Mesenchymal stem cell (in vitro differentiated cells and primary cell): ENCODE data around the gene QKI.

Source experiments
- DNase-seq: peaks from one replicate; pipeline ENCODE4 v3.0.0-alpha.2; 2013
- H2AFZ ChIP-seq: one replicate; pipeline ENCODE4 v1.6.1; 2013; ENCODE audit warnings: low read depth, mild to moderate bottlenecking, control low read depth, inconsistent platforms, low read length, moderate library complexity
- H2AK5ac ChIP-seq: 2 replicates; pipeline ENCODE4 v1.6.1; 2013; ENCODE audit warnings: low read length, moderate library complexity, mild to moderate bottlenecking, inconsistent platforms; ENCODE audit not compliant: severe bottlenecking
- H2BK120ac ChIP-seq: one replicate; pipeline ENCODE4 v1.6.1; 2013; ENCODE audit warnings: low read depth, mild to moderate bottlenecking, inconsistent platforms, low read length, moderate library complexity
- H2BK12ac ChIP-seq, 2 experiments: one replicate each; pipeline ENCODE4 v1.6.1; 2013; ENCODE audit warnings: inconsistent platforms in 2 of 2, low read length in 2 of 2, mild to moderate bottlenecking in 2 of 2, moderate library complexity in 2 of 2, control low read depth in 1 of 2
- H2BK15ac ChIP-seq: one replicate; pipeline ENCODE4 v1.6.1; 2013; ENCODE audit warnings: mild to moderate bottlenecking, low read depth, inconsistent platforms; ENCODE audit not compliant: poor library complexity, severe bottlenecking
- H2BK5ac ChIP-seq: 2 replicates; pipeline ENCODE4 v1.6.1; 2013; ENCODE audit warnings: low read depth, mild to moderate bottlenecking, low read length, control low read depth, inconsistent platforms; ENCODE audit not compliant: poor library complexity, severe bottlenecking
- H3K14ac ChIP-seq, 2 experiments: one replicate each; pipeline ENCODE4 v1.6.1; 2013; ENCODE audit warnings: inconsistent platforms in 2 of 2, low read length in 2 of 2, control low read depth in 1 of 2, mild to moderate bottlenecking in 1 of 2, moderate library complexity in 1 of 2
- H3K18ac ChIP-seq, 2 experiments: one replicate each; pipeline ENCODE4 v1.6.1; 2013; ENCODE audit warnings: inconsistent platforms in 2 of 2, low read length in 2 of 2, control low read depth in 1 of 2, low read depth in 1 of 2, mild to moderate bottlenecking in 1 of 2
- H3K23ac ChIP-seq, 2 experiments: one replicate each; pipeline ENCODE4 v1.6.1; 2013; ENCODE audit warnings: inconsistent platforms in 2 of 2, low read length in 2 of 2, mild to moderate bottlenecking in 2 of 2, moderate library complexity in 2 of 2, control low read depth in 1 of 2
- H3K27ac ChIP-seq: 2 replicates; pipeline ENCODE4 v1.5.1; 2013; ENCODE audit warnings: mild to moderate bottlenecking, moderate library complexity, low read length, control low read depth, inconsistent platforms; ENCODE audit not compliant: poor library complexity, severe bottlenecking
- H3K27me3 ChIP-seq, 2 experiments: 2 replicates each; pipeline versions ENCODE4 v1.6.1 to v1.7.0; 2013; ENCODE audit warnings: low read length in 2 of 2, mild to moderate bottlenecking in 2 of 2, moderate library complexity in 2 of 2, control low read depth in 1 of 2, inconsistent platforms in 1 of 2; ENCODE audit not compliant: control insufficient read depth in 1 of 2, insufficient read depth in 1 of 2
- H3K36me3 ChIP-seq, 2 experiments: 2 replicates each; pipeline versions ENCODE4 v1.6.1 to v1.7.0; 2013; ENCODE audit warnings: low read length in 2 of 2, control low read depth in 1 of 2, inconsistent platforms in 1 of 2, low read depth in 1 of 2, mild to moderate bottlenecking in 1 of 2; ENCODE audit not compliant: insufficient read depth in 2 of 2, control insufficient read depth in 1 of 2
- H3K4ac ChIP-seq, 2 experiments: one replicate each; pipeline ENCODE4 v1.6.1; 2013; ENCODE audit warnings: inconsistent platforms in 2 of 2, low read length in 2 of 2, mild to moderate bottlenecking in 2 of 2, moderate library complexity in 2 of 2, control low read depth in 1 of 2, low read depth in 1 of 2
- H3K4me1 ChIP-seq: 2 replicates; pipeline ENCODE4 v1.6.1; 2013; ENCODE audit warnings: low read depth, low read length, control low read depth; ENCODE audit not compliant: control insufficient read depth, insufficient read depth
- H3K4me2 ChIP-seq: 2 replicates; pipeline ENCODE4 v1.6.1; 2013; ENCODE audit warnings: low read length, mild to moderate bottlenecking, inconsistent platforms; ENCODE audit not compliant: poor library complexity, severe bottlenecking
- H3K4me3 ChIP-seq, 2 experiments: 2 replicates each; pipeline versions ENCODE4 v1.5.1 to v1.7.0; 2013; ENCODE audit warnings: low read length in 2 of 2, mild to moderate bottlenecking in 2 of 2, control low read depth in 1 of 2, low read depth in 1 of 2; ENCODE audit not compliant: insufficient read depth in 1 of 2
- H3K79me1 ChIP-seq: replicated peaks from 2 replicates; pipeline ENCODE4 v1.6.1; 2013; ENCODE audit warnings: mild to moderate bottlenecking, control low read depth, low read length, inconsistent platforms; ENCODE audit not compliant: poor library complexity, severe bottlenecking
- H3K9ac ChIP-seq: 2 replicates; pipeline ENCODE4 v1.7.0; 2013; ENCODE audit warnings: mild to moderate bottlenecking, low read length, moderate library complexity
- H3K9me3 ChIP-seq: 2 replicates; pipeline ENCODE4 v1.7.0; 2013; ENCODE audit warnings: mild to moderate bottlenecking, low read length; ENCODE audit not compliant: control insufficient read depth
- H4K8ac ChIP-seq: one replicate; pipeline ENCODE4 v1.6.1; 2013; ENCODE audit warnings: inconsistent platforms, mild to moderate bottlenecking, low read length, moderate library complexity
- H4K91ac ChIP-seq: one replicate; pipeline ENCODE4 v1.6.1; 2013; ENCODE audit warnings: mild to moderate bottlenecking, low read length, inconsistent platforms
- WGBS: methylation state at CpG from one replicate; pipeline ENCODE4 v1.1.7; 2013; ENCODE audit warnings: mixed read lengths; 5-methylcytosine and 5-hydroxymethylcytosine counted together

QKI gene

DNA sequence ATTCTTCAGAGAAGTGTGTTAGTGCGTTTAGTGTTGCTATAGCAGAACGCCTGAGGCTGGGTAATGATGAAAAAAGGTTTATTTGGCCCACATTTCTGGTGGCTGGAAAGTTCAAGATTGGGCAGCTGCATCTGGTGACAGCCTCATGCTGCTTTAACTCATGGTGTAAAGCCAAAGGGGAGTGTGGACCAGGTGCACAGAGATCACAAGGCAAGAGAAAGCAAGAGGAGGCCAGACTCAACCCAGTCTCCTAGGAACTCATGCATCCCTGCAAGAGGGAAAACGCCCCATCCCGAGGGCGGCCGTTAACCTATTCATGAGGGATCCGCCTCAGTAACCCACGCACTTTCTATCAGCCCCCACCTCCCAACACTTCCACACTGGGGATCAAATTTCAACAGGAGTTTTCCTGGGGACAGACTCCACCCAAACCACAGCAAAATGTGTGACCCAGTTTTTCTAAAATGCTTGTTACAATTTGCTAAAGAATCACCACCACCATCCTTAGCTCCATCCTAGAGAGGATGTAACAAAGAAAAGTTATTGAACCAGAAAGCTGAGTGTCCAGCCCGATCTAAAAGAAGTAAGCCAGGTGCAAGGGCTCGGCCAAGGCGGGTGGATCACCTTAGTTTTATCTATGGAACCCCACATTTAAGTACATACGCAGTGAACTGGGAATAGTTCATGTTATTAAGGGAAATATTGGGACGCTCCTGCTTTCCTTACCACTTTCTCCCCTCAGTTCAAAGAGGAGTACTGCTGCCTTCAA lies 164.8 kb downstream of the QKI start:
- no peaks in the 10 kb centered on the region for H3K79me1 ChIP-seq
- no peak overlapping the region for H3K23ac ChIP-seq
- no peak overlapping the region for H3K4me2 ChIP-seq
- H3K27ac ChIP-seq: no peak overlapping the region
- H2BK120ac ChIP-seq: no peak overlapping the region
- H3K18ac ChIP-seq: no peak overlapping the region
- 77% methylated on average over 10 of the region's 13 CpGs for WGBS
- H3K9me3 ChIP-seq: no peaks in the 10 kb centered on the region
- H4K8ac ChIP-seq: no peak overlapping the region
- H3K36me3 ChIP-seq: peaks cover 0 to 26% of the 10 kb centered on the region in 2 experiments
- no peak overlapping the region for H2AK5ac ChIP-seq
- no peak overlapping the region for H3K4ac ChIP-seq
- no peak overlapping the region for H2BK15ac ChIP-seq
- H2AFZ ChIP-seq: no peak overlapping the region
- H3K9ac ChIP-seq: no peak overlapping the region
- peak overlapping the region in 1 of 2 experiments; percentile 31 for H2BK12ac ChIP-seq
- H3K27me3 ChIP-seq: no peaks in the 10 kb centered on the region
- H2BK5ac ChIP-seq: no peak overlapping the region
- peak overlapping the region in 1 of 2 experiments; percentile 75 for H3K14ac ChIP-seq
- no peak overlapping the region for H3K4me3 ChIP-seq
- H3K4me1 ChIP-seq: peaks cover 5% of the 10 kb centered on the region
- H4K91ac ChIP-seq: no peak overlapping the region
- DNase-seq: no peak

GRCh38 chr6:163579880-163580295 lies 165.4 kb downstream of the QKI start:
- WGBS: 86% methylated on average over 3 of the region's 4 CpGs
- H4K91ac ChIP-seq: no peak overlapping the region
- no peak for DNase-seq

GRCh38 chr6:163580311-163581030 lies 166.0 kb downstream of the QKI start:
- H2BK12ac ChIP-seq: no peak overlapping the region
- no peak overlapping the region for H2BK15ac ChIP-seq
- H3K4me1 ChIP-seq: peaks cover 5% of the 10 kb centered on the region
- no peaks in the 10 kb centered on the region for H3K27me3 ChIP-seq
- H3K4me2 ChIP-seq: no peak overlapping the region
- no peak overlapping the region for H3K9ac ChIP-seq
- no peak overlapping the region for H3K14ac ChIP-seq
- H3K9me3 ChIP-seq: no peaks in the 10 kb centered on the region
- no peak overlapping the region for H3K18ac ChIP-seq
- H2BK120ac ChIP-seq: no peak overlapping the region
- no peak overlapping the region for H3K4me3 ChIP-seq
- H4K91ac ChIP-seq: no peak overlapping the region
- H2AK5ac ChIP-seq: no peak overlapping the region
- DNase-seq: no peak
- H4K8ac ChIP-seq: no peak overlapping the region
- H3K23ac ChIP-seq: no peak overlapping the region
- no peaks in the 10 kb centered on the region for H3K79me1 ChIP-seq
- H3K27ac ChIP-seq: no peak overlapping the region
- no peak overlapping the region for H3K4ac ChIP-seq
- H3K36me3 ChIP-seq: peaks cover 0 to 15% of the 10 kb centered on the region in 2 experiments
- H2BK5ac ChIP-seq: no peak overlapping the region
- WGBS: 97% methylated on average over 6 of the region's 8 CpGs
- H2AFZ ChIP-seq: no peak overlapping the region

More at GRCh38 chr6:163579880-163580295, 165.4 kb downstream of the QKI start:
- Histone ChIP-seq H3K79me1 (no peaks in the 10 kb centered on the region), H3K4ac (no peak overlapping the region), H3K36me3 (peaks cover 0 to 20% of the 10 kb centered on the region in 2 experiments), H2AK5ac (no peak overlapping the region), H3K4me1 (peaks cover 5% of the 10 kb centered on the region), H3K27ac (no peak overlapping the region), H3K9ac (no peak overlapping the region), H2AFZ (no peak overlapping the region), H4K8ac (no peak overlapping the region), H2BK5ac (no peak overlapping the region), H2BK15ac (no peak overlapping the region), H3K9me3 (no peaks in the 10 kb centered on the region), H3K18ac (no peak overlapping the region), H3K4me2 (no peak overlapping the region), H2BK12ac (no peak overlapping the region), H3K14ac (no peak overlapping the region), H3K4me3 (no peak overlapping the region), H3K23ac (no peak overlapping the region), H2BK120ac (no peak overlapping the region), H3K27me3 (no peaks in the 10 kb centered on the region)

- no peak overlapping the region for H4K8ac ChIP-seq
- peaks cover 8% of the 10 kb centered on the region for H3K4me1 ChIP-seq
- no peak overlapping the region for H3K23ac ChIP-seq
- H2BK5ac ChIP-seq: no peak overlapping the region
- H3K14ac ChIP-seq: no peak overlapping the region
- no peak overlapping the region for H4K91ac ChIP-seq
- no peak overlapping the region for H2BK120ac ChIP-seq
- no peak overlapping the region for H2BK12ac ChIP-seq
- 92% methylated on average over 7 of the region's 7 CpGs for WGBS
- H3K27me3 ChIP-seq: no peaks in the 10 kb centered on the region
- no peak overlapping the region for H2AK5ac ChIP-seq
- no peaks in the 10 kb centered on the region for H3K9me3 ChIP-seq
- H3K79me1 ChIP-seq: no peaks in the 10 kb centered on the region
- no peak overlapping the region for H2AFZ ChIP-seq
- H3K36me3 ChIP-seq: no peaks in the 10 kb centered on the region
- no peak overlapping the region for H3K9ac ChIP-seq
- no peak overlapping the region for H3K4me2 ChIP-seq
- no peak overlapping the region for H3K18ac ChIP-seq
- DNase-seq: no peak
- H2BK15ac ChIP-seq: no peak overlapping the region
- H3K4ac ChIP-seq: no peak overlapping the region
- no peak overlapping the region for H3K4me3 ChIP-seq
- H3K27ac ChIP-seq: no peak overlapping the region
Measured at GRCh38 chr6:163583558-163583957, 169.0 kb downstream of the QKI start.
